CD4-positive, alpha-beta T cell treated with Interleukin-17A for 4 hours (primary cell): ENCODE data around the gene TPSD1.
"Not testable (repeated sequence)": the region's sequence is repeated elsewhere in the genome, so short reads cannot be mapped to it uniquely, and the experiment has no call there.

ENCODE experiments used
- DNase-seq: peaks from one replicate; pipeline ENCODE4 v3.0.0-alpha.2; 2020; ENCODE audit warnings: mixed read lengths

Gene TPSD1

DNA sequence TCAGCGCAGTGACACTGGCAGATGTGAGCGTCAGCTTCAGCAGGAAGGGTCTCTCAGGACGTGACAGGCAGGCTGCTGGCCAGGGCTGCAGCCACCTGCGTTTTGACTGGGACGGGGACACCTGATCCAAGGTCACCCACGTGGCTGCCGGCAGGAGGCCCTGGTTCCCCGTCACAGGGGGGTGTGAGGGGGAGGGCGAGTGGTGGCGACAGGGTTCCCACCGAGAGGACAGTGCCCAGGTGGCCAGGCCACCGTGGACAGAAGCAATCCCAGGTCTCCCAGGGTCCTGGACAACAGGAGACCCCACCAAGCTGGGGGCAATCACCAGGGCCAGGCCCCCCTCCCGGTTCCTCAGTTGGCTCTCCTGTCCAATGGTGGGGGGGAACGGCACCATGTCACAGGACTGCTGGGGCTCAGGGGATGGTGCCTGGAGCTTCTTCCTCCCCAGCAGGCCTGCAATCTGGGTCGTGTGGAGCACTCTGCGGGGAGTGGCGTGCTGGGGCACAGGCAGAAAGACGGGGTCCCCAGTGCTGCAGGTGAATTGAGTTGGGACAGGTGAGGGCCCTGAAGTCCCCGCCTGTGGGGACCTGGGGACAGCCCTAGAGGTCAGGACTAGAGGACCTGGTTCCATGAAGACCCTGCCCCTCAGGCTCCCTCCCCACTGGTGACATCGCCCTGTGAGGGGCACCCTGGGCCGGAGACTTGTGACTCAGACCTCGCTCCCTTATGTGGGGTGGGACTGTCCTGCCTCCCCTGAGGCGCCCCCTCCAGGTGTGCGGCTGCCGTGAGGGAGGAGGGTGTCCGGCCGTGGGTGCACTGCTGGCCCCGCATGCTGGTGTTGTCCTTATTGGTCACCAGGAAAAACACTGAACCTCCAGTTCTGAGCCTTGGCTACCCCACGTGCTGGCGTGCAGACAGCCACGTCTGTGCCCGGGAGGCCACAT is 11.7 kb upstream of the TPSD1 start:
- not testable (repeated sequence) for DNase-seq

DNA sequence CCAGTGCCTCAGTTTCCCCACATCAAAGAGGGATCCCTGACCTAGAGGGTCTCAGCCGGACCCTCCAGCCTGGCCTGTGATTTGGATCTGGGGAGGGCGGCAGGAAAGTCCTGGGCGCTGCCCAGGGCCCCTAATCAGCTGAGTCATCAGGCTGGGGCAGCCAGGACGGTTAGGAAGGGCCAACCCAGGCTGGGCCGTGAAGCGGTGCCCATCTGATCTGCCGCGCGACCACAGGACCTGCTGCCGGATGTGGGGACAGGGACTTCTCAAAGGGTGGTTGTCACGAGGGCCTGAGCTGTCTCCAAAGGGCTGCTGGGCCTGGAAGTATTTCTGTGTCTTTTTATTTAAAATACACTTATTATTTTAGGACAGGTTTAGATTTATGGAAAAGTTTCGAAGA is 11.0 kb upstream of the TPSD1 start:
- no peak for DNase-seq

DNA sequence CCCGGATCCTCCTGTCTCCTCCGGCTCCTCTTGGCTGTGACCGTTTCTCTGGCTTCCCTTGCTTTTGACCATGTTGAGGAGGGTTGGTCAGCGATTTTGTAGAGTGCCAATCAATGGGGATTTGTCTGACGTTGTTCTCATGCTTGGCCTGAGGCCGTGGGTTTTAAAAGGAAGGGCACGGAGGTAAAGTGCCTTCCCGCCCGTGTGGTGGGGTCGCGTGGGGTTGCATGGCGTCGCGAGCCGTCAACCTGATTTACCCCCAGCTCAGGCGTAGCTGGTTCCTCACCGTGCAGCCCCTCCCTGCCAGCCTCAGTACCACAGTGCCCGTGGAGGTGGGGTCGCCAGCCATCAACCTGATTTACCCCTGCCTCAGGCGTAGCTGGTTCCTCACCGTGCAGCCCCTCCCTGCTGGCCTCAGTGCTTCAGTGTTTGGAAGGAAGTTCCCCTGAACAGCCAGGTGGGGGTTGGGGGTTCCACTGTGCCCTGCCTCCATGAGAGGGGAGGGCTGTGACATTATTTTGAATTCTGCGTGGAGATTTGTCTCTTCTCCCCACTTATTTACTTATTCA is 10.3 kb upstream of the TPSD1 start:
- DNase-seq: no peak

- DNase-seq: not testable (repeated sequence)
Measured at GRCh38 chr16:1247903-1248537, 7.8 kb upstream of the TPSD1 start.

DNA sequence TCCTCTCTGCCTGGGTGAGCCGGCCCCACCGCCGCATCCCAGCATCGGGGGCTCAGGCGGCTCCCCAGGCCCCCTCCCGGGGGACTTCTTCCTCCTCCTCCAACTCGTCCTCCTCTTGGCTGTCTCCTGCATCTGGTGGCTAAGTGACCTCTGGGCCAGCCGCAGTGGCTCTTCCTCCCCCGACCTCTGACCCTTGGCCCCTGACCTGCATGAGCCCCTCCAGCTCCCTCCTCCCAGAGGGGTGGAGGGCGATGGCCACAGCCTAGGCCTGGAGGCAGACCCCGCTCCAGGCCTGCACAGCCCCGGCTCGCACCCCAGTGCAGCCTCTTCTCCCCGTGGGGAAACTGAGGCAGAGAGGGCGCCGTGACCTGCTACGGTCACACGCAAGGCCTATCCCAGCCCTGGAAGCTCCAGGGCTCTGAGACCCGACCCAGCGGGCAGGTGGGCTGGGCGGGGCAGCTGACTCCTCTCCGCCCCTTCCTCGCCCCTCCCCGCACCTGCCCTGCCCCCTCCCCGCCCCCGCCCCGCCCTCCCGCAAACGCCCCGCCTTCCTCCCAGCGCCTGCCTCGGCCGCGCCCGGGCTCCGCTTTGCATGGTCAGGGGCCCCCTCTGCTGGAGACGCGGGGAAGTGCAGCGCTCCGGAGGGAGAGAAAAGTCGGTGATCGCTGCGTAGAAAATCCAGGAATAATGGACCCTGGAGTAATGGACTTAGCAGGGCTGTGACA is 6.7 kb upstream of the TPSD1 start:
- not testable (repeated sequence) for DNase-seq

DNA sequence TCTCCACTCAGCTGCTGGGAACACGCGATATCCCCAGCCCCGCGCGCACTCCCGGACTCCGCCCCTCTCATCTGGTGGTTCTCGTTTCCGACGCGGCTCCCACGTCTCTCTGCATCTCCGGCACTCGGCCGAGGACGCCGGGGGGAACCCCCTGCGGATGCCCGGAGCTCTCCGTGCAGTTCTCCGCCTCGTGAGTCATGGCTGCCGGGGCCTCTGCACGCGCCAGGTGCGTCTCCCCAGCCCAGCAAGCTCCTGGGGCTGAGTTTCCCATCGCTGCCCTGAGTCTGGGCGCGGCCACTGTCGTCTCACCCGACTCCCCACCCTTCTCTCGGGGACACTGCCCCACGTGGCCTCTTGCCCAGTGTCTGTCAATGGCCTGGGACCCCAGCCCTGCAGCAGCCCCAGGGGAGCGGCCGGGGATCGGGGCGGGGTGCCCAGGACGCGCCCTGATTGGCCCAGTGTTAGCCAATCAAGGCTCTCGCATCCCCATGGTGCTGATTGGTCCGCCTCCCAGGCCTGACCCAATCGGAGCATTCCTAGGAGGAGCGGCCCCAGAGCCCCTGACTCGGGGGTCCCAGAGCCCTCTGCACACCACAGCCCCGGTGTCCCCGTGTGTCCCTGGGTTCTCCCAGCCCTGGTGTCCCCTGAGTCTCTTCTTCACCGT is 2.0 kb upstream of the TPSD1 start:
- not testable (repeated sequence) for DNase-seq

- DNase-seq: not testable (repeated sequence)
Measured at GRCh38 chr16:1254821-1255220, 1.0 kb upstream of the TPSD1 start.

DNA sequence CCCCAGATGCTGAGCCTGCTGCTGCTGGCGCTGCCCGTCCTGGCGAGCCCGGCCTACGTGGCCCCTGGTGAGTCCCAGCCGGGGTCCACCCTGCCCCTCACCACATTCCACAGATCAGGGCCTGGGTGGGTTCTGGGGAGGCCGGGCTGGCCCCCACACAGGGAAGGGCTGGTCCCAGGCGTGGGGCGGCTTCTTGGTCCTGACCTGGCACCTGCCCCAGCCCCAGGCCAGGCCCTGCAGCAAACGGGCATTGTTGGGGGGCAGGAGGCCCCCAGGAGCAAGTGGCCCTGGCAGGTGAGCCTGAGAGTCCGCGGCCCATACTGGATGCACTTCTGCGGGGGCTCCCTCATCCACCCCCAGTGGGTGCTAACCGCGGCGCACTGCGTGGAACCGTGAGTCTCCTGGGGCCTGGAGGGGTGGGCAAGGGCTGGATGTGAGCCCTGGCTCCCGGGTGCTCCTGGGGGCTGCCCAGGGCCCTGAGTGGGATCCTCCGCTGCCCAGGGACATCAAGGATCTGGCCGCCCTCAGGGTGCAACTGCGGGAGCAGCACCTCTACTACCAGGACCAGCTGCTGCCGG is 516 bp downstream of the TPSD1 start:
- DNase-seq: not testable (repeated sequence)

- no peak for DNase-seq
Measured at GRCh38 chr16:1256874-1257322, 1.0 kb downstream of the TPSD1 start.

DNA sequence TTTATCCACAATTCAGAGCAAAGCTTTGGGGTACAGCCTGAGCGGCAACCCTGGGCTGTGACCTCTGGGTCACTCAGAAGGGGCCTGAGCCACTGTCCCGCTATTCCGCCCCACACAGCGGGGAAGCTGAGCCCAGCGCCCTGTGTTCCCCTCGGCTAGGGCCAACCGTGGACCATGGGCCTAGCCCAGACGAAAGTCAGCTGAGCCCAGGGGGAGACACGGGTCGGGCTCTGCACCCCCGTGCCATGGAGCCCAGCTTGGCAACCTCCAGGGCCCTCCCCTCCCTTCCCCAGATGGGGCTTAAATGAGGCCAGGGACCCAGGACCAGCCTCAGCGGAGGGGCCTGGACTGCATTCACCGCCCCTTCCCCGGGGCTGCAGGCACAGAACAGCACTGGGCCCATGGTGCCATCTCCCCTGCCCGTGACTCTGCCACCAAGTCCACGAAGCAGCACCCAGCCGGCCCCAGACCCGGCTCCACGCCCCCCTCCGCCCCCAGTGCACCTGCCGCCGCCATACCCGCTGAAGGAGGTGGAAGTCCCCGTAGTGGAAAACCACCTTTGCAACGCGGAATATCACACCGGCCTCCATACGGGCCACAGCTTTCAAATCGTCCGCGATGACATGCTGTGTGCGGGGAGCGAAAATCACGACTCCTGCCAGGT is 1.8 kb downstream of the TPSD1 start:
- DNase-seq: no peak

GRCh38 chr16:1258225-1258600 is 2.3 kb downstream of the TPSD1 start:
- no peak for DNase-seq

GRCh38 chr16:1258906-1259759 is 3.3 kb downstream of the TPSD1 start:
- DNase-seq: no peak

GRCh38 chr16:1259760-1260068 is 3.8 kb downstream of the TPSD1 start:
- DNase-seq: no peak

- no peak for DNase-seq
Measured at GRCh38 chr16:1260101-1260680, 4.3 kb downstream of the TPSD1 start.

DNA sequence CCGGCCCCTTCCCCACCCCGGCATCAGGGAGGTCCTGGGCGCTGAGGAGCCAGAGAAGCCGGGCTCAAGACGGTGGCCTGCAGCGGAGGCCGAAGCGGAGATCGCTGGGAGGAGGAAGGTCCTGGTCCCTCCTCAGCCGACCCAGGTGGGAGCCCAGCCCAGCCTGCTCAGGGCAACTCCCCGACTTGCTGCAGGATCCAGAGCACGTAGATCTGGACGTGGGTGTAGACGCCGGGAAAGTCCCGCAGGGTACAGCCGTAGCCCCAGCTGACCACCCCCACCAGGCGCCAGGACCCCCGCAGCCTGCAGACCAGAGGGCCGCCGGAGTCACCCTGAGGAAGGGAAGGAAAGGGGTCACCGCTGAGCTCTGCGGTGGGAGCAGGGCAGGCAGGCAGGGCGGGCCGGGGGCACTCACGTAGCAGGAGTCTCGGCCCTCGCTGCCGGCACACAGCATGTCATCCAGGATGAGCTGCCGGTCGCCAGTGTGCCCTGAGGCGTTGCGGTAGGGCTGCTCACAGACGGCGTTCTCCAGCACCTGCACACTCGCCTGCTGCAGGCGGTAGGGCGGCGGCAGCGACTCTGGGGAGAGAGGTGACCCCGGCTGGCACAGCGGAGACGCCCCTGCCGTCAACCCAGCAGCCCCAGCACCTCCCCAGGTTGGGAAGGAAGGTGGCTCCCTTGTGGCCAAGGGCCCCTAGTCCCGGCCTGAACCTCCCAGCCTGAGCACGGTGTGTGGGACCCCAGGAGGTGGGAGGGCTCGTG is 5.4 kb downstream of the TPSD1 start:
- no peak for DNase-seq

DNA sequence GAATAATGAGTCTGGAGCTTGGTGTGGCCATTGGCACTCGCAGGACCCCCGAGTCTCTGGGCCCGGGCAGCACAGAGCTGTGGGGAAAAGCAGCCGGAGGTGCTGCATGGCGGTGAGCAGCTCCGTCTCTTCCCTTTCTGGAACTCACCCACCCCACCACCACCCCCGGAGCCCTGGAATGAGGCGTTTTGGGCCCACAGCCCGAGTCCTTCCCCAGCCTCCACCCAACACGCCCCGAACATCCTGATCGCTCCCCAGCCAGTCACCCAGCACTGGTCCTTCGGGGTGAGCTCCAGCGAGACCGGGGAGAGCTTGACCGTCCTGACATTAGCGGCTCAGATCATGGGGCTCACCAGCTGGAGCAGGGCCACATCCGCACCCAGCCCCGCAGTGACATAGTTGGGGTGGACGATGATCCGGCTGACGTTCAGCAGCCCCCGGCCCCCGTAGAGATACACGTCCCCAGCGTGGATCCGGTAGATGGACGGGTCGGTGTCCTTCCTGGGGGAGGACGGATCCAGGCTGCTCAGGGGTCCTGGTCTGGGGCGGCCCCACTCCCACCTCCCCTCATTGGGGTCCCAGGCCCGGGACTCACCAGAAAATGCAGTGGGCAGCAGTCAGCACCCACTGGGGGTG is 6.5 kb downstream of the TPSD1 start:
- DNase-seq: no peak

DNA sequence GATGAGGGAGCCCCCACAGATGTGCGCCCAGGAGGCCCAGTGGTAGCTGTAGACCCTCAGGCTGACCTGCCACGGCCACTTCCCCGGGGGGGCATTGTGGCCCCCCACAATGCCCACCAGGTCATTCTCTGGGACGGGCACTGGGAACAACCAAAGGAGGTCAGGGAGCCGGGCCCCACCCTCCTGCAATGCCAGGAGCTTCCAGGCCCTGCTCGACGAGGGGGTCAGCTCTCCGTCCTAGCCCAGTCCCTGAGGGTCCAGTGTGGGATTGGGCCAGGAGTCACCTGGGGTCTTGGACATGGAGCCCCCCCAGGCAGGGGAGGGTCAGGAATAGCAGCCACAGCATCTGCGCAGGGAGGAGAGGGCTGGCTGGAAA is 7.0 kb downstream of the TPSD1 start:
- DNase-seq: no peak

GRCh38 chr16:1263591-1264344 is 7.9 kb downstream of the TPSD1 start:
- DNase-seq: no peak
